ENCODE data around the gene CCDC149. TPM values are rescaled to one million over a fixed set of nuclear protein-coding genes. Genes with fewer than 3 reads are reported as not detected.

CCDC149 gene
- total and polyA plus RNA-seq, 2 of the 13 experiments (the other 11 are each of a cell fraction or from before 2014, with no cell fraction given): 0.44 to 0.95 TPM

- H3K4me3 ChIP-seq (replicated peaks in 1 of 3; ENCODE audit: insufficient read depth in 1 of 3, low read depth in 2 of 3, low read length in 3 of 3): no peak overlapping the region
- H3K4me2 ChIP-seq (ENCODE audit: low read depth, low read length): no peak overlapping the region
- intact Hi-C loops (cut with micrococcal nuclease; ENCODE audit: unreplicated experiment) (no loop called here), in situ Hi-C loops (cut with HindIII; ENCODE audit: extremely low pct_ligation_motif_present, low pct_unique_long_range_greater_than_20kb) (no loop called here)
- no peaks in the 10 kb centered on the region for H3K9me3 ChIP-seq (ENCODE audit: low read length)
- DNase-seq (ENCODE audit: low spot score): no peak
- no peak overlapping the region for H2AFZ ChIP-seq (ENCODE audit: low read length)
- TF ChIP-seq ZBTB7A (CRISPR knock-in tag; IDR thresholded peaks at IDR 0.05) (no peak), KAT2B (IDR thresholded peaks at IDR 0.05; ENCODE audit: borderline replicate concordance, low read depth, low read length) (no peak), KDM5A (IDR thresholded peaks at IDR 0.05; ENCODE audit: borderline replicate concordance, low read length) (no peak), NR2F6 (IDR thresholded peaks at IDR 0.05) (no peak), NR2F6 (CRISPR knock-in tag; IDR thresholded peaks at IDR 0.05) (no peak), MTA1 (CRISPR knock-in tag; IDR thresholded peaks at IDR 0.05; ENCODE audit: borderline replicate concordance) (no peak), ZNF576 (CRISPR knock-in tag; IDR thresholded peaks at IDR 0.05) (no peak), JUN (CRISPR knock-in tag; IDR thresholded peaks at IDR 0.05) (no peak), NFE2 (CRISPR knock-in tag; IDR thresholded peaks at IDR 0.05) (no peak), ZNF33A (CRISPR knock-in tag; IDR thresholded peaks at IDR 0.05; ENCODE audit: borderline replicate concordance) (no peak), SMAD3 (CRISPR knock-in tag; IDR thresholded peaks at IDR 0.05) (no peak), BCL3 (CRISPR knock-in tag; IDR thresholded peaks at IDR 0.05) (no peak)
- no peak for ATAC-seq
- CTCF ChIA-PET (ENCODE audit: low intra/inter-chr PET ratio, low total read pairs): no interaction called here
- WGBS (ENCODE audit: low lambda C conversion rate): 22% methylated on average over 3 of the region's 3 CpGs
- no peaks in the 10 kb centered on the region for H3K4me1 ChIP-seq (ENCODE audit: insufficient read depth, low read length)
- no peak overlapping the region for H3K27ac ChIP-seq (ENCODE audit: extremely low read length, insufficient read depth, low read length)
- POLR2A ChIA-PET: no interaction called here
- no peaks in the 10 kb centered on the region for H3K36me3 ChIP-seq (replicated peaks in 1 of 2; ENCODE audit: control insufficient read depth in 1 of 2, insufficient read depth in 2 of 2, low read length in 2 of 2)
- no peaks in the 10 kb centered on the region for H4K20me1 ChIP-seq (ENCODE audit: insufficient read depth, low read length)
- FAIRE-seq: no peak
- no TSS peak for BruUV-seq (replicated peaks)
- no peak overlapping the region for H3K9ac ChIP-seq (ENCODE audit: insufficient read depth, low read depth, low read length)
- H3K27me3 ChIP-seq (ENCODE audit: control insufficient read depth in 1 of 2, insufficient read depth in 2 of 2, low read length in 2 of 2): peaks cover 0 to 4% of the 10 kb centered on the region in 2 experiments; a peak in 1 of 5 replicates
- H3K79me2 ChIP-seq (ENCODE audit: insufficient read depth, low read length): no peaks in the 10 kb centered on the region
These were observed 16.8 kb downstream of the CCDC149 start for GRCh38 chr4:24896056-24896455.

All from HepG2 (cell line).